GM12801 (cell line): ENCODE results near the gene KLHDC7B.

ENCODE experiments used
- CTCF ChIP-seq: IDR thresholded peaks from one replicate; pipeline ENCODE4 v1.5.1; 2011; ENCODE audit warnings: control low read depth; ENCODE audit not compliant: insufficient read length; ENCODE audit errors: extremely low read depth

Gene KLHDC7B

GRCh38 chr22:50571264-50572175, 25.8 kb downstream of the KLHDC7B start:
- no peak for TF ChIP-seq CTCF

- no peak for TF ChIP-seq CTCF
Measured at GRCh38 chr22:50572965-50573364, 27.3 kb downstream of the KLHDC7B start.

GRCh38 chr22:50573491-50574382, 28.0 kb downstream of the KLHDC7B start:
- no peak for TF ChIP-seq CTCF

- no peak for TF ChIP-seq CTCF
Measured at GRCh38 chr22:50574383-50574755, 28.7 kb downstream of the KLHDC7B start.

- no peak for TF ChIP-seq CTCF
Measured at GRCh38 chr22:50575426-50575941, 29.8 kb downstream of the KLHDC7B start.

GRCh38 chr22:50576070-50576469, 30.4 kb downstream of the KLHDC7B start:
- no peak for TF ChIP-seq CTCF
